KBM-7 (cell line): ENCODE measurements around the gene ZSCAN31.

Source experiments
- DNase-seq: peaks from one replicate; pipeline ENCODE4 v3.0.0-alpha.2; 2015
- in situ Hi-C: fragments of 300-500 bp; cut with MboI; formaldehyde crosslinking; loops from 2 replicates; pipeline ENCODE4 v1.14.3; 2020; ENCODE audit warnings: low sequenced_read_pairs, low pct_unique_long_range_greater_than_20kb, mixed read lengths

The ZSCAN31 gene

GRCh38 chr6:28280595-28281287 lies 55.2 kb downstream of the ZSCAN31 start:
- in situ Hi-C loops: no loop called here

GRCh38 chr6:28277746-28278145 lies 58.2 kb downstream of the ZSCAN31 start:
- DNase-seq: no peak
- in situ Hi-C loops: no loop called here

More at GRCh38 chr6:28280595-28281287, 55.2 kb downstream of the ZSCAN31 start:
- DNase-seq: no peak

GRCh38 chr6:28274888-28275287 lies 61.1 kb downstream of the ZSCAN31 start:
- DNase-seq: no peak
- in situ Hi-C loops: no loop called here
